Medulla oblongata (tissue), 1 donor: ENCODE measurements around the gene FRAT1.
A peak's percentile ranks its signal among the peaks of the same experiment; 100 is the strongest.
"Not testable (repeated sequence)": the region's sequence is repeated elsewhere in the genome, so short reads cannot be mapped to it uniquely, and the experiment has no call there.

Experiments
- DNase-seq: peaks from one replicate; pipeline ENCODE4 v3.0.0-alpha.2; 2015; ENCODE audit errors: extremely low spot score

Gene FRAT1

GRCh38 chr10:97318772-97319651, at the start of gene FRAT1:
Gene FRAT1 (plus strand): TSS chr10:97319271. CDS start chr10:97319454, 183 bp downstream.
- peak; percentile 89 for DNase-seq

DNA sequence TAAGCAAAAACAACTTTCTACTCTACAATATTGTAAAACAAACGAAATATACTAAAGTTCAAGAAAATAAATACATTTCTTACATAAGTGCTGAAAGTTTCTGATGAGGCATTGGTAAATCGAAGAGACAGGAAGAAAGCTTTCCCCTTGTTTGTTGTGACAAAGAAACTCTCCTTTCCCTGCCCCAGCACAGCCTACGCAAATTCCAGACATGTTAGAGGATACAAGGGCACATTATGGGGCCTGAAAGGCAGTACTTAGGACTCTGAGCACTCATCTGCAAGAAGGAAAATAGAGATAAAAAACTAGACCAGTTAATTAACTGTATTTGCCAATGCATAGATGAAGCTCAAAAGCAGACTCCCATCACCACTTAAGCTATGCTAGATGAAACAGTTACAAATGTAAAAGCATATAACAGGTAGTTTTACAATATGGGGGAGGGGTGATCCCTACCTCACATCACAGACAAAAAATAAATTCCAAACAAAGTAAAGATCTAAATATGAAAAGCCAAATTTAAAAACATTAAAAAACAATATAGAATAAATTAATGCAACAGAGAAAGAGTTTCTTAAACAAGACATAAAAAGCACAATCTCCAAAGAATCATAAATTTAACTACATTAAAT, 48.4 kb upstream of the FRAT1 start:
- DNase-seq = no peak

- DNase-seq = no peak
These were observed 45.4 kb upstream of the FRAT1 start for GRCh38 chr10:97273700-97274099.

DNA sequence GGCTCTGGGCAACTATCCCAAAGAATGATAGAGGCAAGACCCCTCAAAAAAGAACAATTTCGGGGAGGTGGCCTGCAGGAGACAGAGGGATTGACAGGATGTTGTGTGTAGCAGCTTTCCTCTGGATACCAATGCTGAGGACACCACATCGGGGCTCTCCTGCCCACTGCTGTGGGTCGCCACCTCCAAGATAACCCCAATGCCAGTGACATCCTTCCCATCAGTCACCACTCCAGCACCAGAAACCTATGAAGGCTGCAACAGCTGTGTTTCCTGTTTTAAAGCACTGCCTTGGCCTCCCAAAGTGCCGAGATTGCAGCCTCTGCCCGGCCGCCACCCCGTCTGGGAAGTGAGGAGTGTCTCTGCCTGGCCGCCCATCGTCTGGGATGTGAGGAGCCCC, 44.2 kb upstream of the FRAT1 start:
- DNase-seq = no peak

GRCh38 chr10:97277551-97277950, 41.5 kb upstream of the FRAT1 start:
- no peak for DNase-seq

DNA sequence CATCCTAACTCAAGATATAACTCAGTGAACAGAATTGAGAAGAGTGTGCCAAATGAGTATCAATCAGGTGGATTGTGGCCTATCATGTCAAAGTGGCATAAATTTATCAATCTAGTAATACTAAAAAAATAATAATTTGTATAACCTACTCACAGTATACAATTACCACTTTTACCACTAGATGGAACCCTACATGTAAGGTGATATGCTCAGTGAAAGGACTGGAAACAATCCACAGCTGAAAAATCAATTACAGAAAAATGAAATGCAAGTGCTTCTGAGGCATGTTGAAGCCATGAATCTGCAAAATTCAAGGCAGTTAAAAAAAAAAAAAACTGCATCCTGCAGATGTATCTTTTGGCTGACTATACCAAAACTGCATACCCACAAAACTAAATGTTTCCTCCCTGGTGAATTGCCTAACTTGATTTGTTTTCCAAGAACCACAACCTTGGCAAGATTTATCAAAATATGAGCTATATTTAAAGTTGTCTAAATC, 40.5 kb upstream of the FRAT1 start:
- DNase-seq = peak; percentile 61

DNA sequence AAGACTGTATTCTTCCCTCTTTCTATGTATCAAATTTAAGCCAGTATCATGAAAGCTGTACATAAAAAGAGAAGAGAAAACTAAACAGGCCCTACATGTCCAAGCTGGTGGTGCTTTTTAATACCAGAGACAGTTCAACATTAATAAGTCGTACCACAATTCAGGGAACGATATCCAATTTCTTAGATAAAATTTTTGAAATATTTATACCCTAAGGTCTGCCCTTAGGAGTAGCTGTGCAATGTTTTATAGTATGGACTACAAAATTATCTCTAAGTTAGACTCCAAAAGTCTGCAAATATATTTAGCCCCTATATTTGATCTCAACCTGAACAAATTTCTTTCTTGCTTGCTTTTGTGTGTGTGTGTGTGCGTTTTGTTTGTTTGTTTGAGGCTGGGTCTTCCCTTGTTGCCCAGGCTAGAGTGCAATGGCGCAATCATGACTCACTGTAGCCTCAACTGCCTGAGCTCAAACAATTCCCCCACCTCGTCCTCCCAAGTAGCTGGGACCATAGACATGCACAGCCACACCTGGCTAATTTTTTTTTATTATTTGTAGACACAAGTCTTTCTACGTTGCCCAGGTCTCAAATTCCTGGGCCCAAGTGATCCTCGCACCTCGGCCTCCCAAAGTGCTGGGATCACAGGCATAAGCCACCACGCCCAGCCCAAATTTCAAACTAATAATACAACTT, 39.8 kb upstream of the FRAT1 start:
- no peak for DNase-seq

- DNase-seq = no peak
These were observed 38.3 kb upstream of the FRAT1 start for GRCh38 chr10:97280783-97281182.

- not testable (repeated sequence) for DNase-seq
These were observed 29.0 kb upstream of the FRAT1 start for GRCh38 chr10:97290076-97290475.

DNA sequence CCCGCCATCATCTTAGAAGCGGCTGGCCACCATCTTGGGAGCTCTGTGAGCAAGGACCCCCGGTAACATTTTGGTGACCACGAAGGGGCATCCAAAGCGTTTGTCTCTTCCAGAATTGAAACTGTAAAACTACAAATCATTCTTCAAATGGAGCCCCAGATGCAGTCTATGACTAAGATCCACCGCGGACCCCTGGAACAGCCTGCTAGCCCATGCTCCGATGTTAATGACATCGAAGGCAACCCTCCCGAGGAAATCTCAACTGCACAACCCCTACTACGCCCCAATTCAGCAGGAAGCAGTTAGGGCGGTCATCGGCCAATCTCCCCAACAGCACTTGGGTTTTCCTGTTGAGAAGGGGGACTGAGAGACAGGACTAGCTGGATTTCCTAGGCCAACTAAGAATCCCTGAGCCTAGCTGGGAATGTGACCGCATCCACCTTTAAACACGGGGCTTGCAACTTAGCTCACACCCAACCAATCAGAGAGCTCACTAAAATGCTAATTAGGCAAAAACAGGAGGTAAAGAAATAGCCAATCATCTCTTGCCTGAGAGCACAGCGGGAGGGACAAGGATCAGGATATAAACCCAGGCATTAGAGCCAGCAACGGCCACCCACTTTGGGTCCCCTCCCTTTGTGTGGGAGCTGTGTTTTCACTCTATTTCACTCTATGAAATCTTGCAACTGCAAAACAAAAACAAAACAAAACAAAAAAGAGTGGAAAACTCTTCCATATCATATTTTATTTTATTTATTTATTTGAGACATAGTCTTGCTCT, 28.3 kb upstream of the FRAT1 start:
- not testable (repeated sequence) for DNase-seq

DNA sequence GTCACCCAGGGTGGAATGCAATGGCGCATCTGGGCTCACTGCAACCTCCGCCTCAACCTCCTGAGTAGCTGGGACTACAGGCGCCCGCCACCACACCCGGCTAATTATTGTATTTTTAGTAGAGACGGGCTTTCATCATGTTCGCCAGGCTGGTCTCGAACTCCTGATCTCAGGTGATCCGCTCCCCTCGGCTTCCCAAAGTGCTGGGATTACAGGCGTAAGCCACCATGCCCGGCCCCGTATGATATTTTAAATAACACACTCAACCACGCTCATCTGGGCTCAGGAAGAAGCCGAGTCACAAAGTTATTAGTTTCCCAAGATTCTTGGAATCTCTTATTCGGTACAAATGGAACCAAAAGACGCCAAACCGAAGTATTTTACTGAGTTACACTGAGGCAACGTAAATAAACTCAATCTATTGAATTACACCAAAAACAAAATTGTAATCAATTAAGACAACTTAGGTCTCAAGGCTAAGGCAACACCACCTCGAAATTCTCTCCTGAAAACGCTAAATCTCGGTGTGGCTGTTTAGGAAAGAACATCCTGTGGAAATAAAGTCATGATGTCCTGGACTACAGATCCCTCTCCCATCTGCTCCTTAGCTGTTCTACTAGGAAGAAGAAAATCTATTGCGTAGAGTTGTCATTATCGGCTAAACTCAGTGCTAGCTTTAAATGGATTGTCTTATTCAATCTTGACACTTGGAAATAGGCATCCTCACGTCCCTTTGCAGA, 27.5 kb upstream of the FRAT1 start:
- no peak for DNase-seq

- DNase-seq = peak; percentile 99
These were observed 26.8 kb upstream of the FRAT1 start, which contains the start of gene ARHGAP19 for GRCh38 chr10:97292097-97292861. Gene ARHGAP19 (minus strand): TSS chr10:97292637. CDS start chr10:97292627, 10 bp downstream.

- no peak for DNase-seq
These were observed 26.2 kb upstream of the FRAT1 start for GRCh38 chr10:97292862-97293198.

- no peak for DNase-seq
These were observed 21.4 kb upstream of the FRAT1 start for GRCh38 chr10:97297556-97298222.

DNA sequence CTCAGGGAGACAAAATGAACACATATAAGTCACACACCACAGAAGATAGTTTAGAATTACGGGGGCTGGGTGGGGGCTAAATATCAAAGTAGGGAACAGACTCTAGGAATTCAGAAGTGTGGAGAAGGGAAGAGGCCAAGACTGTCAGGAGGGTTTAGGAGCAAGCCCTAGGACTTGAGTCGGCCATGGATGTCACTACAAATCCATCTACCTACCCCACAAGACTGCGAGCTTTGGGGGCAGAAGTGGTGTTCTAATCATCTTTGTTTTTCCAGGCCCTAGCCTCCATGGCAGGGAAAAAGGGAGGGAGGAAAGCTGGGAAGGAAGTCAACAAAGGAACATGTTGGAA, 20.9 kb upstream of the FRAT1 start:
- no peak for DNase-seq

- DNase-seq = no peak
These were observed 18.1 kb upstream of the FRAT1 start for GRCh38 chr10:97300980-97301379.

DNA sequence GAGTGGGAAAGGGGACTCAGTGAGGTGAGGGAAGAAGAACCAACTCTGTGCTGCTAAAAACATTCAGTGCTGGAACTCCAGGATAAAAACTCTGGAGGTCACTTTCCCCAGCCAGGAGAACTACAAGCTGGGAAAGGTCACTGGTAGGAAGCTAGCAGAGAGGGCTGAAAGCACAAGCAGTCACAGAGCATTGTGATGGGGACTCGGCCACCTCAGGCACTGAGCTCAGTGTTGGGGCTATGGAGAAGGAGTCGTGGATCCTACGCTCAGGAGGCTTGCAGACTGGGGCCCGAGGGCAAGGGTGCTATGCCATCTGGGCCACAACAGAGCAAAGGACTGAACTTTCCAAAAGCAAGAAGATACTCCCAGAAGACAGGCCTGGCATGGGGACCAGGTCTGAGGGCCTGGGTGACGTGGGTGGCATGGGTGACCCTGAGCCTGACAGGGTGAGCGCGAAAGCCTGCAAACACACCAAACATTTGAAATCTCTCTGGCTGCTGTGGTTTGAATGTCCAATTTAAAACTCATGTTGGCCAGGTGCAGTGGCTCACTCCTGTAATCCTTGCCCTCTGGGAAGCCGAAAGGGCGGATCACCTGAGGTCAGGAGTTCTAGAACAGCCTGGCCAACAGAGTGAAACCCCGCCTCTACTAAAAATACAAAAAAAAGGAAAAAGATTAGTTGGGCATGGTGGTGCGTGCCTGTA, 16.8 kb upstream of the FRAT1 start:
- DNase-seq = no peak

GRCh38 chr10:97307441-97307840, 11.6 kb upstream of the FRAT1 start:
- DNase-seq = no peak
